K562 (cell line): ENCODE results near the gene SMC3. TPM values are rescaled to one million over a fixed set of nuclear protein-coding genes. Genes with fewer than 3 reads are reported as not detected.

Source experiments
- BHLHE40 ChIP-seq: IDR thresholded peaks from 2 replicates; pipeline ENCODE4 v1.6.1; 2011; ENCODE audit warnings: low read length, improper control_type of control experiment
- CBFA2T2 ChIP-seq: fragments of 450-650 bp; conservative IDR thresholded peaks from 2 replicates; pipeline ENCODE4 v1.6.1; 2017; ENCODE audit warnings: mild to moderate bottlenecking
- CTBP1 ChIP-seq: fragments of 450-650 bp; IDR thresholded peaks from 2 replicates; pipeline ENCODE4 v1.6.1; 2016; ENCODE audit warnings: borderline replicate concordance
- HDAC8 ChIP-seq: fragments of 450-650 bp; IDR thresholded peaks from 2 replicates; pipeline ENCODE4 v1.6.1; 2016; ENCODE audit warnings: mild to moderate bottlenecking, missing genetic modification characterization, moderate library complexity, missing compliant biosample characterization
- JUN ChIP-seq, 2 experiments: sonication (generic) in 1 of 2; formaldehyde crosslinking in 1 of 2; IDR thresholded peaks; 2 replicates each; pipeline versions ENCODE4 v1.6.1 to v1.8.0; 2012 to 2022; ENCODE audit warnings: borderline replicate concordance in 2 of 2, mild to moderate bottlenecking in 2 of 2, improper control_type of control experiment in 1 of 2, low read depth in 1 of 2, low read length in 1 of 2, missing genetic modification reagents in 1 of 2
- SAFB2 ChIP-seq: fragments of 200-400 bp; formaldehyde crosslinking; IDR thresholded peaks from 2 replicates; pipeline ENCODE4 v1.6.1; 2018; ENCODE audit warnings: borderline replicate concordance, low read length, low read depth, moderate library complexity; ENCODE audit not compliant: severe bottlenecking
- TEAD4 ChIP-seq, 2 experiments: sonication (generic) in 1 of 2; formaldehyde crosslinking in 1 of 2; IDR thresholded peaks; 2 replicates each; pipeline versions ENCODE4 v1.6.1 to v1.8.0; 2012 to 2022; ENCODE audit warnings: borderline replicate concordance in 1 of 2, inconsistent platforms in 1 of 2, low read length in 1 of 2, mild to moderate bottlenecking in 1 of 2, missing genetic modification reagents in 1 of 2
- USF2 ChIP-seq: sonication (generic); formaldehyde crosslinking; IDR thresholded peaks from 2 replicates; pipeline ENCODE4 v1.5.0; 2020; ENCODE audit warnings: missing genetic modification reagents
- polyA plus RNA-seq, 8 experiments: library from polyadenylated mRNA; depleted of rRNA in 4 of 8; stranded (reverse) in 5 of 8; unstranded in 3 of 8; fragments of >200 nt; fragmentation: Nextera tagmentation in 2 of 8; fragmentation: Illumina TruSeq in 1 of 8; extraction: Ambion mirVana in 2 of 8; extraction: Trizol in 1 of 8; gene quantifications; 2 replicates each; pipeline versions ENCODE4 v1.2.1 to v1.2.3, GENCODE V29; 2011 to 2014; ENCODE audit warnings: inconsistent platforms in 1 of 8, missing spikeins in 1 of 8
- total RNA-seq, 7 experiments: library from RNA; depleted of rRNA in 6 of 7; stranded (reverse); fragments of >200 nt in 6 of 7; fragmentation: Illumina TruSeq in 2 of 7; extraction: Trizol in 2 of 7; gene quantifications; 2 replicates each; pipeline versions ENCODE4 v1.2.1 to v1.2.3, GENCODE V29; 2011 to 2021; ENCODE audit warnings: low replicate concordance in 1 of 7
- TF ChIP-seq, protein P1 (sequence below): IDR thresholded peaks from 2 replicates; pipeline ENCODE4 v1.6.1; 2012; ENCODE audit warnings: low read depth, low read length, improper control_type of control experiment, borderline replicate concordance
- TF ChIP-seq, protein P2 (sequence below): sonication (generic); formaldehyde crosslinking; IDR thresholded peaks from 2 replicates; pipeline ENCODE4 v1.9.0; 2022; ENCODE audit warnings: mild to moderate bottlenecking, missing genetic modification reagents
- TF ChIP-seq, protein P3 (sequence below), 3 experiments: fragments of 200-800 bp in 1 of 3; sonication (Bioruptor generic) in 1 of 3; sonication (generic) in 1 of 3; formaldehyde crosslinking in 1 of 3; IDR thresholded peaks; 2 replicates each; pipeline versions ENCODE4 v1.6.1 to v1.8.0; 2016 to 2022; ENCODE audit warnings: mild to moderate bottlenecking in 2 of 3, missing compliant biosample characterization in 2 of 3, missing genetic modification characterization in 2 of 3, missing genetic modification reagents in 1 of 3
- TF ChIP-seq, protein P4 (sequence below): fragments of 450-650 bp; IDR thresholded peaks from 2 replicates; pipeline ENCODE4 v1.6.1; 2018; ENCODE audit not compliant: partially characterized antibody

SMC3 gene
- total and polyA plus RNA-seq, 9 of the 15 experiments (the other 6 are each of a cell fraction or from before 2014, with no cell fraction given), result 21.3 to 62.6 (median 39.3) TPM

GRCh38 chr10:110567201-110568054 lies at the start of gene SMC3 (continued):
- TF ChIP-seq, protein P1, sequence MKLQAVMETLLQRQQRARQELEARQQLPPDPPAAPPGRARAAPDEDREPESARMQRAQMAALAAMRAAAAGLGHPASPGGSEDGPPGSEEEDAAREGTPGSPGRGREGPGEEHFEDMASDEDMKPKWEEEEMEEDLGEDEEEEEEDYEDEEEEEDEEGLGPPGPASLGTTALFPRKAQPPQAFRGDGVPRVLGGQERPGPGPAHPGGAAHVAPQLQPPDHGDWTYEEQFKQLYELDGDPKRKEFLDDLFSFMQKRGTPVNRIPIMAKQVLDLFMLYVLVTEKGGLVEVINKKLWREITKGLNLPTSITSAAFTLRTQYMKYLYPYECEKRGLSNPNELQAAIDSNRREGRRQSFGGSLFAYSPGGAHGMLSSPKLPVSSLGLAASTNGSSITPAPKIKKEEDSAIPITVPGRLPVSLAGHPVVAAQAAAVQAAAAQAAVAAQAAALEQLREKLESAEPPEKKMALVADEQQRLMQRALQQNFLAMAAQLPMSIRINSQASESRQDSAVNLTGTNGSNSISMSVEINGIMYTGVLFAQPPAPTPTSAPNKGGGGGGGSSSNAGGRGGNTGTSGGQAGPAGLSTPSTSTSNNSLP, result no peak
- TF ChIP-seq, protein P2, sequence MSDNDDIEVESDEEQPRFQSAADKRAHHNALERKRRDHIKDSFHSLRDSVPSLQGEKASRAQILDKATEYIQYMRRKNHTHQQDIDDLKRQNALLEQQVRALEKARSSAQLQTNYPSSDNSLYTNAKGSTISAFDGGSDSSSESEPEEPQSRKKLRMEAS (CRISPR knock-in tag), result peak; percentile 92
- TF ChIP-seq CBFA2T2 (peak; percentile 35; the same call in 1 of the 2 replicates), HDAC8 (no peak), TEAD4 (IDR thresholded peaks at IDR 0.05; ENCODE audit: low read length) (peak; percentile 51; the same call in 1 of the 2 replicates), TEAD4 (CRISPR knock-in tag; IDR thresholded peaks at IDR 0.05; ENCODE audit: borderline replicate concordance) (no peak), USF2 (CRISPR knock-in tag) (peak; percentile 92), BHLHE40 (peak; percentile 83; the same call in 1 of the 2 replicates), JUN (IDR thresholded peaks at IDR 0.05; ENCODE audit: borderline replicate concordance, low read depth, low read length) (peak; percentile 58; the same call in 1 of the 2 replicates), JUN (CRISPR knock-in tag; IDR thresholded peaks at IDR 0.05; ENCODE audit: borderline replicate concordance) (no peak), SAFB2 (no peak), CTBP1 (peak; percentile 82)
- TF ChIP-seq, protein P3, sequence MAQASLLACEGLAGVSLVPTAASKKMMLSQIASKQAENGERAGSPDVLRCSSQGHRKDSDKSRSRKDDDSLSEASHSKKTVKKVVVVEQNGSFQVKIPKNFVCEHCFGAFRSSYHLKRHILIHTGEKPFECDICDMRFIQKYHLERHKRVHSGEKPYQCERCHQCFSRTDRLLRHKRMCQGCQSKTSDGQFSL (CRISPR knock-in tag; IDR thresholded peaks at IDR 0.05), result 0 out of 2 replicates have a peak, but pooled peaks have one; percentile 42
- TF ChIP-seq, protein P3 (tag; IDR thresholded peaks at IDR 0.05), result no peak
- TF ChIP-seq, protein P4, sequence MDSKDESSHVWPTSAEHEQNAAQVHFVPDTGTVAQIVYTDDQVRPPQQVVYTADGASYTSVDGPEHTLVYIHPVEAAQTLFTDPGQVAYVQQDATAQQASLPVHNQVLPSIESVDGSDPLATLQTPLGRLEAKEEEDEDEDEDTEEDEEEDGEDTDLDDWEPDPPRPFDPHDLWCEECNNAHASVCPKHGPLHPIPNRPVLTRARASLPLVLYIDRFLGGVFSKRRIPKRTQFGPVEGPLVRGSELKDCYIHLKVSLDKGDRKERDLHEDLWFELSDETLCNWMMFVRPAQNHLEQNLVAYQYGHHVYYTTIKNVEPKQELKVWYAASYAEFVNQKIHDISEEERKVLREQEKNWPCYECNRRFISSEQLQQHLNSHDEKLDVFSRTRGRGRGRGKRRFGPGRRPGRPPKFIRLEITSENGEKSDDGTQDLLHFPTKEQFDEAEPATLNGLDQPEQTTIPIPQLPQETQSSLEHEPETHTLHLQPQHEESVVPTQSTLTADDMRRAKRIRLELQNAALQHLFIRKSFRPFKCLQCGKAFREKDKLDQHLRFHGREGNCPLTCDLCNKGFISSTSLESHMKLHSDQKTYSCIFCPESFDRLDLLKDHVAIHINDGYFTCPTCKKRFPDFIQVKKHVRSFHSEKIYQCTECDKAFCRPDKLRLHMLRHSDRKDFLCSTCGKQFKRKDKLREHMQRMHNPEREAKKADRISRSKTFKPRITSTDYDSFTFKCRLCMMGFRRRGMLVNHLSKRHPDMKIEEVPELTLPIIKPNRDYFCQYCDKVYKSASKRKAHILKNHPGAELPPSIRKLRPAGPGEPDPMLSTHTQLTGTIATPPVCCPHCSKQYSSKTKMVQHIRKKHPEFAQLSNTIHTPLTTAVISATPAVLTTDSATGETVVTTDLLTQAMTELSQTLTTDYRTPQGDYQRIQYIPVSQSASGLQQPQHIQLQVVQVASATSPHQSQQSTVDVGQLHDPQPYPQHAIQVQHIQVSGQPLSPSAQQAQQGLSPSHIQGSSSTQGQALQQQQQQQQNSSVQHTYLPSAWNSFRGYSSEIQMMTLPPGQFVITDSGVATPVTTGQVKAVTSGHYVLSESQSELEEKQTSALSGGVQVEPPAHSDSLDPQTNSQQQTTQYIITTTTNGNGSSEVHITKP, result peak; percentile 100
